ENCODE results near the gene PTPRD.
A peak's percentile ranks its signal among the peaks of the same experiment; 100 is the strongest.

Gene PTPRD

DNA sequence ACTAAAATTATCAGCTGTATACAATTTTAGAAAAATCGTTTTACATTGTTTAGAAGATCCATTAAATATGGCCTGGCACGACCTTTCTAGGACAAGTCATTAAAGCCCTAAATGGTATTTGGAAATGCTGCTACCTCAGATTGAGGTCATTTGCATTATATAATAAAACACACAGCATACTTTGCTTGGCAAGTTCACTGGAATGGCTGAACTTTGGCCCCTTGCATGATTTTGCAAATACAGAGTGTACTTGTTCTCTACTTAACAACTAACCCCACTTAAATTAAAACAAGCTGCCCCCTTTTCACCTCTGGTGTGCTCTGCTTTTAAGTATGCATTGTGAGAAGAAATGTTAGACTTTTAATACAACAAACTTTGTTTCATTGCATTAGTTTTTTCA lies 860.1 kb downstream of the PTPRD start:
- no peak for DNase-seq (ENCODE audit: low read depth)

DNA sequence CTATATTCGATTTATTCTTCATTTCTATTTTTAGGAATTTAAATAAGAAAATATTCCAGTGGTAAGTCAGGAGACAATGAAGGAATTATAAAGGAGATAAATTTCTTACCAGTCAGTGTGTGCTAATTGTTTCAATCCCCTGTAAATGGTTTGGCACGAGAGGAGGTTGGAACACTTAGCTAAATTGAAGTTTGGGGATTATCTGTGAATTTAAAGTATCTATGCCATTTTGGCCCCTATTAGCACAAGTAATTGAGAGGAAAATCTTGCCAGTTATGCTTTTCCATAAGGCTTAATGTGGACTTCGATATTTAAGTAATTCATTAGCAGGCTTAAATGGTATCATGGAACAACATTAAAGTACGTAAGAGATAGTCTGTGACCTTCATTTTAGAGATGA lies 860.8 kb downstream of the PTPRD start:
- DNase-seq (ENCODE audit: low read depth), result no peak

DNA sequence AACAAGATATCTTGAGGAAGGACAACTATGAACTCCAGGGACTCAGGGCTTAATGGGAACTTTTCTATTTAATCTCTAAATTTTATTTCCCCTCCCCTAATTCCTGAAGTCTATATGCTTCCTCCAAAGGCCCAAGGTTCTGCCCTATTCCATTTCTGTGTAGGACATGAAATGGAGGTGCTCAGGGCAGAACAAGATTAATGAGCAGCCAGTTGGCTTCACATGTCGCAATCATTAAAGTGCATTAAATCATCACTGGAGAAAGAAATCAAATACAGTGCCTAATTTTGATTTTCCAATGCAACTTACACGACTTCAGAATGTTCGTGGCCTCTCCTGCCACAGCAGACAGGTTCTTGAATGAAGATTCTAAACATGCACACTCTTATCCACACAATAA lies 862.1 kb downstream of the PTPRD start:
- DNase-seq (ENCODE audit: low read depth), result no peak

DNA sequence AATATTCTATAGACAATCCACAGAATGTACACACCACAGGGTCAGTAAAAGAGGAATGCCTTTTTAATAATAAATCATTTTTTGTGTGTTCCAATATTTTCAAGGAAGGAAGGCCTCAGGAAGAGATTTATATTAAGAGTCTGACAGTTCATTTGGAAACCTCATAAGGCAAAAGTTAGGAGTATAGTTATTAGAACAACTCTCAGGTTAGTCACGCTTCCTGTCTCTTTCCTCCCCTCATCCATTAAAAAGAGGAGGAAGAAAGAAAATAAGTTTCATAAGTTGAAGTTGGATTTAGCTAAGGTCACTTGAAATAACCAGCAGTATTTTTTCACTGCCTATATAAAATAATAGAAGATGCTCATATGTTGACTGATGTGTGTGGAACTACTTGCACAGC lies 863.2 kb downstream of the PTPRD start:
- no peak for DNase-seq (ENCODE audit: low read depth)

DNA sequence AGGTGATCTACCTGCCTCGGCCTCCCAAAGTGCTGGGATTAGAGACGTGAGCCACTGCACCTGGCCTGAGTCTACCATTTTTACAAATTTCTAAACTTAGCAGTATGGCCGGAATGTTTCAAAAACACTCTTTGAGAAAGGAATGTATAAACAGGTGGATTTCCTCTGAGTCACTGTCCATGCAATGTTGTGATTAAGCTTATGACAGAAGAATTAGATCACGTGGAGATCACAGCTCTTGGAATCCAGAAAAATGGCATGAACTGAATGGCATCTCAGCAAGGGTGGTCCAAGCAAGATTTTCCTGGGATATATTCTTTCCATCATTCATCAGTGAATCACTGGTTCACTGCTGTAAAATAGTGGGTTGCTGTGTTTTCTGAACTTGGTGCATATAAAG lies 865.0 kb downstream of the PTPRD start:
- DNase-seq (ENCODE audit: low read depth), result peak; percentile 6

DNA sequence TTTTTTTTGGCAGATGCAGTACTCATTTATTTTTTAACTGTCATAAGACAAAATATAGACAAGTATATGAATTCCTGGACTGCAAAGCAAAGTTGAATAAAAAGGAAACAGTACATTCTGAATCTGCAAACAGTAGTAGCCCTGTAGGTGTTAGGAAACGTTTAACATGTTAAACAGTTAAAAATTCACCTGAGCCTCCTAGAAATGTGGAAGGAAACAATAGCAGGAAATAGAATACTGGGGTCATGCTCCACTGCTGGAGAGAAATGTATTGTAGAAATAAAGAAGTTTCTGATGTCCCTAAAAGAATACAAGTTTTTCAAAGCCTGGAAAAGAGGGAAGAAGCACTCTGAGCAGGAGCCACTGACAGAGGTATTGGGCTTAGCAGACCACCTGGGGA lies 866.0 kb downstream of the PTPRD start:
- DNase-seq (ENCODE audit: low read depth), result no peak

DNA sequence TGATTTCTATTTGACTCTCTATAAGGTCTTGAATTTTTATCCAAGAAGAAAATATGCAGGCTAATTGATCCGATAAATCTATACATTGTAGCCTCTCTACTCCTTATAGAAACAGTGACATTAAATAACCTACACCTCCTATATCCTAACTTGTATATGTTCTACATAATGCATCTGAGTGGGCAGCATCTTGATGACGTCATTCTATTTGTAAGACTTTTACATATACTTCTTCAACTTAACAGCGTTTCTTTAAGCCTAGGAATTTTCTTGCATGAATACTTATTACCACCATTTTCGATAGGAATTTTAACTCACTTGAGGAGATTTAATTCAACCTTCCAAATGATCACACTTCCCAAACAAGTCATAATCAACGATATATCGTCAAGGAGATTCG lies 869.0 kb downstream of the PTPRD start:
- no peak for DNase-seq (ENCODE audit: low read depth)

DNA sequence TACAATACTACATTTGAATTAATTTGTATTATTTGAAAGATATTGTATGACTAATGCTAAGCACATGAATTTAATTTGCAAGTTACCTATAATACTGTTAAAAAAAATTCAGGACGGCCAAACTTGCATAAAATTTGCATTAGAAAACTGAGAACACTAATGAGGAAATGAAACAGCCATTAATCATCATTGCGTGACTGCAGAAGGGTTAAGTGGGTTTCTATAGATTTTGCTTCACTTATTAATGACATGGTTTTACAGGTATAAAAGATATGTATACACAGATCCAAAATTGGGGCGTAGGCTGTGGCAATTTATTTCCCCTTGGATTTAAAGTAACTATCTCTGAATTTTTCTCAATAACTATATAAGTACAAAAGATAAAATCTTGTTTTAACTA lies 882.6 kb downstream of the PTPRD start:
- no peak for DNase-seq (ENCODE audit: low read depth)

DNA sequence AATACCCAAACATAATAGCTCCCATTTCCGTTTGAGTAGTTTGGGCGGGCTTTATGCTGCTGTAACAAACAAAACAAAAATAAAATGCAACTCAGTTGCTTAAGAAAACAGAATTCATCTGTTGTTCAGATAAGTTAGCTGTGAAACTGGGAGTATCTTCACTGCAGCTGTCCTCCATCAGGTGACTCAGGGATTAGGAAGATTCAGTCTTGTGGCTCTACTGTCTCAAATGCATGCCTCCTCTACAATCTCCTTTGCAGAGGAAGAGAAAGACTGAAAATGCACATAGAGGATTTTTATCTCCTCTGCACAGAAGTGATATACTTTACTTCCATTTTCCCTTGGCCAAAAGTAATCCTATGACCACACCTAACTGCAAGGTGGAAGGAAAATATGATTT lies 883.7 kb downstream of the PTPRD start:
- DNase-seq (ENCODE audit: low read depth), result no peak

DNA sequence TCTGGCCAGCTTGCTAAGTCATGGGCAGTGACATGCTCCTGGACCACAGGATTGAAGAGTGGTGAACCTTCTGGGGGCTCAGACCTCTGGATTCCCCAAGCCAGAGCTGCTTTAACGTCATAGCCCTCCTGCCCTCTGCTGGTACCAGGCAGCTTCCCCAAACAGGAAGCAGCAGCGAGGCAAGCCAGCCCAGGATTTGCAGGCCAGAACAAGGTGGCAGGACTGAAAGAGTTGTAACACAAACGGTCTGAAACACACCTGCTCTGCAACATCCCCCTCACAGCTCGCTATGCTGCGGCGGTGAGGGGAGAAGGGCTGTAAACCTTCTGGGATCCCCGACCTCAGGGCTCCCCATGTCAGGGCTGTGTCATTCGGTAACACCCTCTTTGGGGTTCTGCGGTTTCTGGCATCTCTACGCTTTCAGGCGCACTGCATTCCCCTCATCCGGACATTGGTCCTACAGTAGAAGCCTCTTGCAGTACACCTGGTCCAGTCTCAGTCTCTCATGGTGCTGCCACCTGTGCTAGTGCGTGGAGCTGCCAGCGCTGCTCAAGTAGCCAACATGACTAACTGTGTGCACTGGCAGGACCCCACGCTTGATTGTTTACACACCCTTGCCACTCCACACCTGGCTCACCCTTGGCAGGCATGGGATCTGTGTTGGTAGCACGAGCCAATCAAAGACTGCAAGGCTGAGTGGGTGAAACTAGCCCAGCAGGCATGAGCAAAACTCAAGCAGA lies 893.3 kb downstream of the PTPRD start:
- no peak for DNase-seq (ENCODE audit: low read depth)

DNA sequence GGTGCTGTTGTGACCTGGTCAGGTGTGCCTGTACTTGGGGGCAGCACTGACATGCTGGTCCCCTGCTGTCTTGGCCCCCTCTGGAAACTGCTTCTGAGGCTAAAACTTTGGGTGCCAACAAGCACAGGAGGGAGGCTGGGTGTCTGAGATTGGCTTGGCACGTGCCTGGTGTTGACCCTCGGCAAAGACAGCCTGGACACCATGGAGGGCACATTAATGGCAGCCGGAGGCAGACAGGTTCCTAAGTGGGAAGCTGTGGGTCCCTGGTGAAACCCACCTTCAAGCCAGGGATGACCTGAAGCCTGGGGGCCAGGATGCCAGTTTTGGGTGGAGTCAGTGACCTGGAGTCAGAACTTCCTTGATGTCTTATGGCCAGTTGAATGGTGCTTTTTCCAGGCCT lies 894.1 kb downstream of the PTPRD start:
- DNase-seq (ENCODE audit: low read depth), result no peak

DNA sequence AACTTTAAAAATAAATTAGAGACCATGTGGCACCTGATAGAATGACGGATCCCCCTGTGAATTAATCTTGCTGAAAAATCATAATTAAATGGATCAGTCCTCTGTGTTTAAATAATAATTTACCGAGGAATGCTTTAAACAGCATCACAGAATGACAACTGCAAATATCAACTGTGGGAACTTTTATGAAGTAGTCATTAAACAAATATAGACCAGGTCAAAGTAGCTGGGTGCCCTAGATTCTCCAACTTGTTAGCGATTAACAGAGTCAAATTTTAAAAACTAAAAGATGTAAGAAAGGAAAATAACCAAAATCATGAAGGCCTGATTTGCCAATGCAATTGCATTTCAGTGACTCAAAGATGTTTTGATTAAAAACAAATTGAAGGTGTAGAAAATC lies 933.4 kb downstream of the PTPRD start:
- DNase-seq (ENCODE audit: low read depth), result no peak

DNA sequence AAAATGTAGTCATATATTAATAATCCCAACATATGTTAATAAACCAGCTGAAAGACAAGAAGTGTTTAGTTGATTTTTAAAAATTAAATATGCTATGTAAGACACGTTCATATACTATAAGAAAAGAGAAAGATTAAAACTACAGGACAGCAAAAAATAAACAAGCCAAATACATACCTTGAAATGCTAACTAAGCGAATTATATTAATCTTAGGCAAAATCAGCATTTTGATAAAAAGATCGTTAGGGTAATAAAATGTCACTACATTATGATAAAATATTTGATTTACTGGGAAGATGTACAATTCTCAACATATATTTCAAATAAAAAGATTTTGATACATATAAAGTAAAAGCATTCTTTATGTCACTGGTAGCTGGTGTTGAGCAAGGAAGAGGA lies 938.3 kb downstream of the PTPRD start:
- DNase-seq (ENCODE audit: low read depth), result no peak

DNA sequence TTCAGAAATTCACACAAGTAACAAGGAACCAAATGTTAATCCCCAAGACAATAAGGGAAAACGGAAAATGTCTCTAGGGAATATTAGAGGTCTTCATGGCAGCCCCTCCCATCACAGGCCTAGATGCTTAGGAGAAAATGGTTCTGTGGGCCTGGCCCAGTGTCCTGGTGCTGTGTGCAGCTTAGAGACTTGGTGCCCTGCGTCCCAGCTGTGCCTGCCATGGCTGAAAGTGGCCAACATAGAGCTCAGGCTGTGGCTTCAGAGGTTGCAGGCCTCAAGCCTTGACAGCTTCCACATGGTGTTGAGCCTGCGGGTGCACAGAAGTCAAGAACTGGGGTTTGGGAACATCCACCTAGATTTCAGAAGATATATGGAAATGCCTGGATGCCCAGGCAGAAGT lies 942.3 kb downstream of the PTPRD start:
- DNase-seq (ENCODE audit: low read depth), result no peak

DNA sequence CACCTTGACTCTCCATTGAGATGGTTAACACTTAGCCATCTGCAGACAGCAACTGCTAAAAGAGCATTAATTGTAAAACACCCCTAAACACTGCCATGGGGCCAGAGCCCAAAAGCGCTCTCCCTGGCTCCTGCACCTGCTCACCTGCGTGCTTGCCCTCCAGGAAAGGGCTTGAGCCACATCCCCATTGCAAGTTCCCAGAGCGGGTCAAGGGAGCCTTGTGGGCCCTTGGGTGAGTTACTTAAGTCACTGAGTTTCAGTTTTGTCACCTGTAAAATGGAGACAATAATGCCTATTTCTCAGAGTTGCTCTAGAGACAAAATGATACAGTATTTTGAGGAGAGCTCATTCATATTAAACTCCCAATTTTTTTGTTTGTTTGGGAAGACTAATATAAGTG lies 967.8 kb downstream of the PTPRD start:
- DNase-seq (ENCODE audit: low read depth), result no peak

DNA sequence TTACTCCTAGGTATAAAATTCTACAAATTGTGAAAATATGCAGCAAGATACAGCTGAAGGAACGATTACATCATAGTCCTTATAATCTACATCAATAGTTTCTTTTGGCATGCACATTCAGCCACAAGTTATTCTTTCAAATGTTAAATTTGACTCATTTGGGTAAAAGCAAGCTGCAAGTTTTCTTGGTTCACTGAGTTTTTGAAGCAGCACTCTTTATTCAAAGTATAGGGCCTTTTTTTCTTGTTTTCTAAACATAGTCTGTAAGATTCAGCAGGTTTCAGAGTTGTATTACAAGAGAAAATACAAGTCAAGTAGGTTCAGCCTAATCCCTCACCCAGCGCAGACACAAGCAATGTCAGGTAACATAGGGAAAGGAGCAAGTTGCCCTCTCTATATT lies 981.5 kb downstream of the PTPRD start:
- no peak for DNase-seq (ENCODE audit: low read depth)

DNA sequence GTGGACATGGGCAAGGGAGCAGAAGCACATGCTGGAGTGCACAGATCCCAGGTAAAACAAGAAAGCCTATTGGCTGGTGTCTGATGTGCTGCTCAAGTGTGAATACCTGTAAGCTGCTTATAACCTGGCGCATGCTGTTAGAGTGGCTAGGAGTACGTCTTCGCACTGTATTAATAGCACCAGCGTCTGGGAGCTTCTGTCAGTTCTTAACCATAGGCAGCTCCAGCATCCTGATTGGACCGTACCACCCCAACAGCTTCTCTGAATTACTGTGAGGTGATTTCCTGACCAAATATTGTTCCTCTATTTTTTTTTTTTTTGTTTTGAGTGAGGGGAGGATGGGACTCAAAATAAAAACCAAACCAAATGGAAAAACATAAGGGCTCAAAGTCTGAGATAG lies 987.6 kb downstream of the PTPRD start:
- no peak for DNase-seq (ENCODE audit: low read depth)

DNA sequence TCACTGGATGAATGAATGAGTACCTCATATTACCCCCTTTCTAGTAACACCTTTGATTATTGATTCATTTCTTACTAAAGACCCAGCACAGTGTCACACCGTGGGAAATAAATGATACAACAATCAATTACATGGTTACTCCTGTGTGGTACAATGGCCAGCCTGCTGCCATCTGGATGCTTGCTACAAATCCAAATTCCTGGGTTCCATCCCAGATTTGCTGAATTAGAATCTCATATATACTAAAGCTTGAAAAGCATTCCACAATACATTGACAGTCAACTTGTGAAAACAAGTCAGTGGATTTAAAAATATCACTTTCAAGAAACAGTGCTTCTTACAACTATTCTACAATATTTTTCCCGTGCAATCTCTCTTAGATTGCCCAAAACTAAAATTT lies 989.3 kb downstream of the PTPRD start:
- no peak for DNase-seq (ENCODE audit: low read depth)

DNA sequence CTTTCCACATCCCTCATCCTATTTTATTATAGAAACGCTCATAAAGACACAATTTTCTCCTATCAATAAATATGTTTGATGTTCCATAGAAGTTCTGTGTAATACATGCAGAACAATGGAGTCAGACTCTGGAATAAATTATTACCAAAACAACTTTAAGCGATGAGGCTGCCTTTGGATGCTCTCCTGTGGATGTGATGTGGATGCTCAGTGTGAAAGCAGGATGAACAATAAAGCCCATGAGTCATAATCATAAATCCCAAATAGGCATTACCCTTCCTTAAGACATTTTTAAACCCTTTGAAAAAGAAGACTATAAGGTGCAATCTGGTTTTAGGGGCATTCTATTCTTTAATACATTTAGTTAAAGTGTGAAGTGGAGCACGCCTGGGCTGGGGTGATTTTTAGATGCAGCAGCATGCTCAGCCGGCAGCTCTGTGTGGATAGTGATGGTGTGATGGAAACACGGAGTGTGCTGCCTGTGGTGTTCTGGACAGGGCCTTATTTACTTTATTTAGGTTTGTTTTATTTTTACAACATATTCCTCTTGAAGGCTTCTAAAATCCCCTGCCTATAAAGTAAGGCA lies 991.4 kb downstream of the PTPRD start:
- no peak for DNase-seq (ENCODE audit: low read depth)

DNA sequence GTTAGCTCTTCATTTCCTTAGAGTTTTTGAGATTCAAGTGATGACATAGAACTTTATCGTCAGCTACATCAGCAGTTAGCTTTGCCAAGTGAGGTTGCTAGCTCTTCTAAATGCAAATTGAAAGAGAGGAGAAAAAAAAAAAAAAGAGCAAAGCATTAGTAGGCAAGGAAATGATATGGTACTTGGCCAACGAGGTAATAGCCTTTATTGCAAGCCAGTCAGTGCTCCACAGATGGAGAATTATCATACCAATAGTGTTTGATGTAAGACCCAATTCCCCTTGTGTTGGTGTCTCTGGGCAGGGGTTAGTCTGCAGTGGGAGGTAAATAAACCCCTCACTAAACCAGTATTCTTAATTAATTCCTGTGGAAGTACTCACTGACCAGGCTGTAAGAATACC lies 992.1 kb downstream of the PTPRD start:
- no peak for DNase-seq (ENCODE audit: low read depth)

DNA sequence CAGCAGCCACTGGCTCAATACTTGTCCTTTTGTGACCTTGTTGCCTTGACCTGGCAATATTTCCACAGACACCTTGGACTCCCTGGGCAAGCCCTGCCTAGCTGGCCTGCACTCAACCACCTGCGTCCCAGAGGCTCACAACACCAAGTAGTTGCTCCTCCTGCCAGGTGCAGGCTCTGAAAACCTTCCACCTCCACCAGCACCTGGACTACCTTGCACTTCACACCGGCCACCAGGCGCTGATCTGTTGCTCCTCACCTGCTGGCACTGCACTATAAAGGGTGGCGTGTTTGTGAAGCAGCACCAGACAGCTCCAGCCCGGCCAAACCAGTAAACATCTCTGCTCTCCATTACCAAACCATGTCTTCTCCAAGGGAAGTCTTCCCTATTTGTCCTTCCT lies 997.7 kb downstream of the PTPRD start:
- no peak for DNase-seq (ENCODE audit: low read depth)

DNA sequence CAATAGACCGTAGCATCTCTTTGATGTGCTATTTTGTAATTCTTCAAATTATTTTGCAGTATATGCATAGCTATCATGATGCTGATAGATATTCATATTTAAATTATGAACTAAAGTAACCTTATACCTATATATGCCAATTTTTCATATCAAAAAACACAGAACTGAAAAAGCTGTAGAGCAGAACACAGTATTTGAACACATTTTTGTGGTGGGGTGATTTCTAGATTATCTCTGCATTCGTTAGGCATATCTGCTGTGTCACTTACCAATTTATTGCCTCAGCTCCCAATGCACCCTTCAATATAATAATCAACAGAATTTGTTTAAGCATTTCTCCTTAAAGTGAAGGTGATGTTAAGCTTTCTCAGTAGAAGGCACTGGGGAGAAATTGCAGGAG lies 998.2 kb downstream of the PTPRD start:
- DNase-seq (ENCODE audit: low read depth), result no peak

DNA sequence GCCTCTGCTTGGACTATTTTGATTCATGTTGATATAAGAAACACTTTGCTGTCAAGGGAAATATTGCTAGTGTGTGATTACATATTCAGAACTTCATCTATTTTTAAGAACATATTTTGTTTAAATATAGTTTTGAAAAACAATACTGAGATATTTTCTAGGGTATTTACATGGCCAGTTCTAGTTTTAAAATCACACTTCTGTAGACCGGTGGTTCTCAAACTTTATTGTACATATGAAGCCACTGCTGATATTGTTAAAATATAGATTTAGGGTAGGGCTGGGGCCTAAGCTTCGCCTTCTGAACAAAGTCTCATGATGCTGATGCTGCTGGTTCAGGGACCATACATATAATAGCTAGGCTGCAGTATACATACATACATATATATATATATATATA lies 1000.0 kb downstream of the PTPRD start:
- no peak for DNase-seq (ENCODE audit: low read depth)

DNA sequence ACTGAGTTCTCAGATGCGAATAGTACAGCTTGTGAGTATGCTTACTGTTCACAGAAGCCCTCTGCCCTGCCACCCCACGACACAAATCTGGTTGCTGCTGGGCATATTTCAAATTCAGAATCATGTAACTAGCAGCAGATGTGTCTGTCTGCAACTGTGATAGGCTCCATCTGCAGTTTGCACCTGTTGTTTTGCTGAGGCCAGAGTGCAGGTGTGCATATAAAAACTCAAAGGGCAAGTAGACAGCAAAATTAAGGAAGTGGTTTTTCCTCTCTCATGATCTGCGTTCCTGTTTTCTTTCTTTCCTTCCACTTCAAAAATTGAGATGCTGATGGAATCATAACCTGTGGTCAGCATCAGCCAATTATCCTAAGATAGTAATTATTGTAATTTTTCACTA lies 1000.5 kb downstream of the PTPRD start:
- no peak for DNase-seq (ENCODE audit: low read depth)
